Measurements from ENCODE around the gene KRTAP5-9. TPM values are rescaled to one million over a fixed set of nuclear protein-coding genes. Genes with fewer than 3 reads are reported as not detected.

The KRTAP5-9 gene
- total and polyA plus RNA-seq, 2 donors (not counting 3 experiments of a cell fraction or from before 2014, with no cell fraction given) = 0.28 TPM; not detected in 1

GRCh38 chr11:71527576-71528210 is 20.5 kb upstream of the KRTAP5-9 start:
- Histone ChIP-seq H3K9ac (replicated peaks; ENCODE audit: extremely low read depth, insufficient read depth, low read length) (no peak overlapping the region), H3K36me3 (ENCODE audit: control insufficient read depth in 2 of 2, extremely low read depth in 1 of 2, insufficient read depth in 2 of 2, low read length in 2 of 2) (no peaks in the 10 kb centered on the region), H3K4me3 (replicated peaks in 1 of 3; ENCODE audit: insufficient read depth in 1 of 3, low read depth in 1 of 3, low read length in 3 of 3) (no peak overlapping the region), H4K20me1 (replicated peaks; ENCODE audit: control insufficient read depth, extremely low read depth, insufficient read depth, low read length) (no peaks in the 10 kb centered on the region), H3K9me1 (replicated peaks; ENCODE audit: control insufficient read depth, extremely low read depth, insufficient read depth, low read length) (no peaks in the 10 kb centered on the region), H3K27ac (ENCODE audit: insufficient read depth, low read depth, low read length) (no peak overlapping the region), H3K4me2 (ENCODE audit: insufficient read depth, low read length) (no peak overlapping the region), H3K27me3 (ENCODE audit: control insufficient read depth in 2 of 2, insufficient read depth in 2 of 2, low read length in 2 of 2) (no peaks in the 10 kb centered on the region), H3K79me2 (ENCODE audit: control insufficient read depth, insufficient read depth, low read length) (no peaks in the 10 kb centered on the region), H3K9me3 (replicated peaks; ENCODE audit: control insufficient read depth, insufficient read depth, low read length) (no peaks in the 10 kb centered on the region), H3K4me1 (ENCODE audit: control insufficient read depth, extremely low read depth, insufficient read depth, low read length) (no peaks in the 10 kb centered on the region), H2AFZ (ENCODE audit: low read depth, low read length) (no peak overlapping the region)
- no TSS peak for BruUV-seq (replicated peaks)
- intact Hi-C loops (cut with micrococcal nuclease) = no loop called here
- TF ChIP-seq JUN (IDR thresholded peaks at IDR 0.05; ENCODE audit: borderline replicate concordance, insufficient read depth, insufficient read length, low read depth) (no peak), CTCF (IDR thresholded peaks at IDR 0.05; ENCODE audit: extremely low read depth in 1 of 2, insufficient read depth in 1 of 2, low read depth in 1 of 2, low read length in 2 of 2) (no peak)
- CTCF ChIA-PET = no interaction called here
- dilution Hi-C loops (cut with MboI; ENCODE audit: extremely low pct_ligation_motif_present, low sequenced_read_pairs) = no loop called here
- no peak for DNase-seq (ENCODE audit: low read depth, low spot score)
- no peak for FAIRE-seq
- POLR2A ChIA-PET = no interaction called here

GRCh38 chr11:71530602-71531001 is 17.6 kb upstream of the KRTAP5-9 start:
- no peak for TF ChIP-seq EZH2 (IDR thresholded peaks at IDR 0.05; ENCODE audit: borderline replicate concordance, low read depth, low read length, severe bottlenecking)
- TF ChIP-seq CTCF (IDR thresholded peaks at IDR 0.05; ENCODE audit: extremely low read depth in 1 of 2, insufficient read depth in 1 of 2, low read depth in 1 of 2, low read length in 2 of 2) = no peak
- TF ChIP-seq POLR2A (IDR thresholded peaks at IDR 0.05; ENCODE audit: low read depth, low read length) = no peak
- no peak for TF ChIP-seq MYC (IDR thresholded peaks at IDR 0.05; ENCODE audit: low read depth, low read length)
- TF ChIP-seq GATA2 (IDR thresholded peaks at IDR 0.05; ENCODE audit: insufficient read depth, insufficient read length, low read depth, low read length) = no peak
- no peak for TF ChIP-seq JUN (IDR thresholded peaks at IDR 0.05; ENCODE audit: borderline replicate concordance, insufficient read depth, insufficient read length, low read depth)
- no peak for TF ChIP-seq MAX (IDR thresholded peaks at IDR 0.05; ENCODE audit: insufficient read depth, insufficient read length)
- TF ChIP-seq POLR2AphosphoS5 (IDR thresholded peaks at IDR 0.05; ENCODE audit: insufficient read depth, low read depth, low read length) = no peak
- no peak for TF ChIP-seq FOS (IDR thresholded peaks at IDR 0.05; ENCODE audit: borderline replicate concordance, insufficient read depth, low read length)
- CTCF ChIA-PET = no interaction called here

More at GRCh38 chr11:71530602-71531001, 17.6 kb upstream of the KRTAP5-9 start:
- H3K4me2 ChIP-seq (ENCODE audit: insufficient read depth, low read length) = no peak overlapping the region
- DNase-seq (ENCODE audit: low read depth, low spot score) (no peak), FAIRE-seq (no peak)
- POLR2A ChIA-PET = no interaction called here
- no peak overlapping the region for H2AFZ ChIP-seq (ENCODE audit: low read depth, low read length)
- dilution Hi-C loops (cut with MboI; ENCODE audit: extremely low pct_ligation_motif_present, low sequenced_read_pairs) = no loop called here
- H3K36me3 ChIP-seq (ENCODE audit: control insufficient read depth in 2 of 2, extremely low read depth in 1 of 2, insufficient read depth in 2 of 2, low read length in 2 of 2) = no peaks in the 10 kb centered on the region
- H3K9me1 ChIP-seq (replicated peaks; ENCODE audit: control insufficient read depth, extremely low read depth, insufficient read depth, low read length) = no peaks in the 10 kb centered on the region
- no peaks in the 10 kb centered on the region for H4K20me1 ChIP-seq (replicated peaks; ENCODE audit: control insufficient read depth, extremely low read depth, insufficient read depth, low read length)
- BruUV-seq (replicated peaks) = no TSS peak
- intact Hi-C loops (cut with micrococcal nuclease) = no loop called here
- no peaks in the 10 kb centered on the region for H3K27me3 ChIP-seq (ENCODE audit: control insufficient read depth in 2 of 2, insufficient read depth in 2 of 2, low read length in 2 of 2)
- H3K27ac ChIP-seq (ENCODE audit: insufficient read depth, low read depth, low read length) = no peak overlapping the region
- H3K79me2 ChIP-seq (ENCODE audit: control insufficient read depth, insufficient read depth, low read length) = no peaks in the 10 kb centered on the region
- H3K9ac ChIP-seq (replicated peaks; ENCODE audit: extremely low read depth, insufficient read depth, low read length) = no peak overlapping the region
- H3K9me3 ChIP-seq (replicated peaks; ENCODE audit: control insufficient read depth, insufficient read depth, low read length) = no peaks in the 10 kb centered on the region
- no peak overlapping the region for H3K4me3 ChIP-seq (replicated peaks in 1 of 3; ENCODE audit: insufficient read depth in 1 of 3, low read depth in 1 of 3, low read length in 3 of 3)
- H3K4me1 ChIP-seq (ENCODE audit: control insufficient read depth, extremely low read depth, insufficient read depth, low read length) = no peaks in the 10 kb centered on the region
